ENCODE data around the gene TRIM71.
"Not testable (repeated sequence)": the region's sequence is repeated elsewhere in the genome, so short reads cannot be mapped to it uniquely, and the experiment has no call there.

Gene TRIM71

GRCh38 chr3:32820430-32820829, 2.6 kb downstream of the TRIM71 start:
- no peak for DNase-seq

- DNase-seq: no peak
Observed at GRCh38 chr3:32820971-32821685, 3.3 kb downstream of the TRIM71 start.

- no peak for DNase-seq
Observed at GRCh38 chr3:32821686-32822296, 4.0 kb downstream of the TRIM71 start.

GRCh38 chr3:32822609-32823498, 5.1 kb downstream of the TRIM71 start:
- DNase-seq: no peak

GRCh38 chr3:32823641-32824184, 5.9 kb downstream of the TRIM71 start:
- not testable (repeated sequence) for DNase-seq

- DNase-seq: no peak
Observed at GRCh38 chr3:32825601-32826375, 8.0 kb downstream of the TRIM71 start.

GRCh38 chr3:32831062-32831461, 13.3 kb downstream of the TRIM71 start:
- DNase-seq: no peak

GRCh38 chr3:32831791-32832190, 14.0 kb downstream of the TRIM71 start:
- no peak for DNase-seq

- no peak for DNase-seq
Observed at GRCh38 chr3:32832193-32832592, 14.4 kb downstream of the TRIM71 start.

GRCh38 chr3:32835049-32835371, 17.2 kb downstream of the TRIM71 start:
- no peak for DNase-seq

GRCh38 chr3:32835961-32836360, 18.2 kb downstream of the TRIM71 start:
- DNase-seq: no peak

- DNase-seq: no peak
Observed at GRCh38 chr3:32836601-32837000, 18.8 kb downstream of the TRIM71 start.

- no peak for DNase-seq
Observed at GRCh38 chr3:32837366-32837765, 19.6 kb downstream of the TRIM71 start.

- no peak for DNase-seq
Observed at GRCh38 chr3:32837789-32838188, 20.0 kb downstream of the TRIM71 start.

GRCh38 chr3:32839714-32840085, 21.9 kb downstream of the TRIM71 start:
- no peak for DNase-seq

GRCh38 chr3:32840086-32840841, 22.5 kb downstream of the TRIM71 start:
- DNase-seq: no peak

- DNase-seq: no peak
Observed at GRCh38 chr3:32841341-32841740, 23.5 kb downstream of the TRIM71 start.

- DNase-seq: no peak
Observed at GRCh38 chr3:32841867-32842470, 24.2 kb downstream of the TRIM71 start.

- no peak for DNase-seq
Observed at GRCh38 chr3:32842531-32842931, 24.7 kb downstream of the TRIM71 start.

- no peak for DNase-seq
Observed at GRCh38 chr3:32842987-32843386, 25.2 kb downstream of the TRIM71 start.

GRCh38 chr3:32843510-32844321, 25.9 kb downstream of the TRIM71 start:
- DNase-seq: no peak

Measured in NCI-H1092 treated with DMSO at 0.1 percent for 48 hours (cell line).